HG03280 (cell line): Measurements from ENCODE around the gene TMEM101.
"Not testable (repeated sequence)": the region's sequence is repeated elsewhere in the genome, so short reads cannot be mapped to it uniquely, and the experiment has no call there.

ENCODE experiments used
- ATAC-seq: cut with Tn5 transposase; IDR thresholded peaks from one replicate; pipeline ENCODE4 v1.9.1; 2021; ENCODE audit warnings: mild to moderate bottlenecking, moderate library complexity; ENCODE audit not compliant: unreplicated experiment

Gene TMEM101

DNA sequence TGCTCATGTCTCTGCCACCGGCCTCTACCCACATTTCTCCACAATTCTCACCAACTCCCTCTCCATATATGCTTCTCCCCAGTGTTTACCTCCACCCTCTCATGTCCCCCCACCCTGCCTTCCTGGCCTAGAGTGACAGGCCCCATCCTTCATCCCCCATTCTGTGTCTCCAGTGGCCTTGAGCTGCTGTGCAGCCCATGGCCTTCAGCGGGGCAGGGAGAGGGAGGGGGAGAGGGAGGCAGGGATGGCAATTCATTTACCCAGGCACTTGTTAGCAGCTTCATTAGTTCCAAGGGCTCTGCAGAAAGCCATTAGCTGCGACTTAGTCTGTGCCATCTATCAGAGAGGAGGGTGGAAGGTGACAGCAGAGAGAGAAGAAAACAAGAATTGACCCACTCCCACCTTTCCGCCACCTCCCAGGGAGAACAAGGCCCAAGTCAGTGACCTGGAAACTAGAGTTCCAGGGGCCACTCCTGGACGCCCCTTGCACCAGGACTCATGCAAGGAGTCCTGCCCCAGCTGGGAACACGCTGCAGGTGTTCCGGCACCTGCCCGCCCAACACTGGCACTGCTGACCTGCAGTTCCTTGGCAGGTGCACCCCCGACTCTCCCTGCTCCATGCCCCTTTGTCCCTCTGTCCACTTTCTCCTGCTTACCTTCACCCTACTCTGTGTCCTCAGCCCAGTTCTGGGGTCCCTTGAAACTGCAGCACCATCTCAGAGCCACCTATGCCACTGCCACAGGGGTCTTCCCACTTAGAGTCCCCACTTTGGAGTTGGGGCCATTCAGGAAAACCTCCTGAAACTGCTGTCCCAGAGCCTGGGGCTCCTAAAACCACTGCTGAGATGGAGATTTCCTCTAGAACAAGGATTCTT lies 37.6 kb downstream of the TMEM101 start:
- ATAC-seq, result no peak

DNA sequence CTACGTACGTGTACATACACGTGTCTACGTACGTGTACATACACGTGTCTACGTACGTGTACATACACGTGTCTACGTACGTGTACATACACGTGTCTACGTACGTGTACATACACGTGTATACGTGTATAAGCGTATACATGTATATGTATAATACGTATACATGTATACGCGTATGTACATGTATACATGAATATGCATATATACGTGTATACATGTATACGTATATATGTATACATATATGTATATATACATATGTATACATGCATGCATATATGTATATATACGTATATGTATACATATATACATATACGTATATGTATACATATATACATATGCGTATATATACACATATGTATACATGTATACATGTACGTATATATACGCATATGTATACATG lies 38.9 kb downstream of the TMEM101 start:
- no peak for ATAC-seq

DNA sequence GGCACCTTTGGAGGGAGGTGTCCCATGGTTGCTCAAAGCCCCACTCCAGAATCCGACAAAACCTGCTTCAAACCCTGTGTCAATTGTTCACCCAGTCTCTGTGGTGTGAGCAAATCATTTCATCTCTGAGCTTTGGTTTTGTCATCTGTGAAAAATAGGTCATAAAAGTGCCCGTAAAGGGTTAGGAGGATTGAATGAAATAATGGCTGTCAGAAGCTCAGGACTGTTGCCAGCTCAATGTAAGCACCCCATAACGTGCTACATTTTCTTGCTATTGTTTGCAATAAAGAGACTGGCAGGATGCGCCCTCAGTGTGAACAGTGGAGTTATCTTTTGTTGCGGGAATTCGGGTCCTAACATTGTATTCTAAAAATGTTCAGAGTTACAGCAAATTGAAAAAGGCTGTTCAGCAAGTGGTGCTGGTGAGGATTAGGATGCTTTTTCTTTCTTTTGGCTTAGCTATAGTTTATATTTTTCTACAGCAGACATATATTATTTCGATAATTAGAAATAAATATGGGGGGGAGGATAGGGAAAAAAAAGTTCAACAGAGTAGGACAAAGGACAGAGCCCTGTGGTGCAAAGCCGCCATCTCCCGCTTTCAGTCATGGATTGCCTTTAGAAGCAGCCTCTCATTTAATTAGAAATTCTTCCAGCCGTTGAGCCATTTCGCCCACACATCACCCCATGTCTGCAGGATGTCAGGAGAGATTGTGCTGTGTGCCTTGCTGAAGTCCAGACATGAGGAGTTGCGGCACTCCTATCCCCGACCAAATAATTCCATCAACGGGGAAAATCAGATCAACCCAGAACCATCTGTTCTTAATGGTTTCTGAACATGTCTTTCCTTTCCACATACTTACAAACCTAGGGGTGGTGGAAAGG lies 40.1 kb downstream of the TMEM101 start:
- no peak for ATAC-seq

DNA sequence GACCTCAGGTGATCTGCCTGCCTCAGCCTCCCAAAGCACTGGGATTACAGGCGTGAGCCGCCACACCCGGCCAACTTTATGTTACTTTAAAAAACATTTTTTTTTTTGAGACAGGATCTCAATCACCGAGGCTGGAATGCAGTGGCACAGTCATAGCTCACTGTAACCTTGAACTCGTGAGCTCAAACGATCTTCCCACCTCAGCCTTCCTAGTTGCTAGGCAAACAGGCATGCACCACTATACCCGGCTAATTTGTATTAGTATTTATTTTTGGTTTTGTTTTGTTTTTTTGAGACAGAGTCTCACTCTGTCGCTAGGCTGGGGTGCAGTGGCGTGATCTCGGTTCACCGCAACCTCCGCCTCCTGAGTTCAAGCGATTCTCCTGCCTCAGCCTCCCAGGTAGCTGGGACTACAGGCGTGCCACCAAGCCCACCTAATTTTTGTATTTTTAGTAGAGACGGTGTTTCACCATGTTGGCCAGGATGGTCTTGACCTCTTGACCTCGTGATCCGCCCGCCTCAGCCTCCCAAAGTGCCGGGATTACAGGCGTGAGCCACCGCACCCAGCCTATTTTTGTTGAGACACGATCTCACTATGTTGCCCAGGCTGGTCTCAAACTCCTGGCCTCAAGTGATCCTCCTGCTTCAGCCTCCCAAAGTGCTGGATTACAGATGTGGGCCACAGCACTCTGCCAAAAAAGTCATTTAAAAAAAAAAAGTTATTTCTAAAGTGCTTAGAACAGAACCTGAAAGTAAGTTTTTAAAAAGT lies 42.1 kb downstream of the TMEM101 start:
- ATAC-seq, result not testable (repeated sequence)

DNA sequence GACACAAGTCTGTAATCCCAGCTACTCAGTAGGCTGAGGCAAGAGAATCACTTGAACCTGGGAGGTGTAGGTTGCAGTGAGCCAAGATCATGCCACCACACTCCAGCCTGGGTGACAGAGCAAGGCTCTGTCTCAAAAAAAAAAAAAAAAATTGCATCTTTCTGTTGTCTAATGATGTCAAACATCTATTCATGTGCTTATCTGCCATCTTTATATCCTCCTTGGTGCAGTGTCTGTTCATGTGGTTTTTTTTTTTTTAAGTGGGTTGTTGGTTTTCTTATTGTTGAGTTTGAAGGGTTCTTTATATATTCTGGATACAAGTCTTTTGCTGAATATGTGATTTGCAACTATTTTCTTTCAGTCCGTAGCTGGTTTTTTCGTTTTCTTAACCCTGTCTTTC lies 43.3 kb downstream of the TMEM101 start:
- ATAC-seq, result not testable (repeated sequence)

DNA sequence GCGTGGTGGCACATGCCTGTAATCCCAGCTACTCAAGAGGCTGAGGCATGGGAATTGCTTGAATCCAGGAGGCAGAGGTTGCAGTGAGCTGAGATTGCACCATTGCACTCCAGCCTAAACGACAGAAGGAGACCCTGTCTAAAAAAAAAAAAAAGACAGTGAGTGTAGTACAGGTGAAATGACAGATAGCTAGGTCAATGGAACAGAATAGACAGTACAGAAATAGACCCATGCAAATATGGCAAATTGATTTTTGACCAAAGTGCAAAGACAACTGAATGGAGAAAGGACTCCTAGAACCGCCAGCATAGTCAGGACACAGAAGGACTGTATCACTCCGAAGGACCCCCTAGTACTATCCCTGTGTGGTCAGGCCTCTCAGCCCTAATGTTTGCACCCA lies 44.4 kb downstream of the TMEM101 start:
- no peak for ATAC-seq

DNA sequence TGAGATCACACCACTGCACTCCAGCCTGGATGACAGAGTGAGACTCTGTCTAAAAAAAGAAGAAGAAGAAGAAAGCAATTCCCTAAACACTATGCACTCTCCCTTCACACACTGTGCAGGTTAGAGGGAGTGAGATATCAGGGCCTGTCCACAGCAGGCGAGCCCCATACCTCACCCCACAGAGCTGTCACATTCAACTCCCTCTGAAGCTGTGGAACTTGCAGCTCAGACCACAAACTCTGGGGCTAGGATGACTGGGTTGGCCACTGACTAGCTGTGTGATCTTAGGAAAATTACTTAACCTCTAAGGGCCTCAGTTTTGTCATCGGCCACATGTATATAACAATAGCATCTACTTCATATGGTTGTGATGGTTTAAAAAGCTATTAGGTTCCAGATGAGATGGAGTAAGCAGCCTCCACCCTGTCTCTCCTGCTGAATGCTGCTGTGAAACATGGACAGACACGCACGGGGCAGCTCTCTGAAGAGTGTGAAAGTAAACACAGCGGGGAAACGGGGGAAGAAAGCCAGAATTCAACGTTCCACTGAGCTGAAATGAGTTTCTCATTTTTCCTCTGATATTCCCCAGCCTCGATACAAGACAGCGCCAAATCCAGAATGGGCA lies 47.4 kb downstream of the TMEM101 start:
- no peak for ATAC-seq

DNA sequence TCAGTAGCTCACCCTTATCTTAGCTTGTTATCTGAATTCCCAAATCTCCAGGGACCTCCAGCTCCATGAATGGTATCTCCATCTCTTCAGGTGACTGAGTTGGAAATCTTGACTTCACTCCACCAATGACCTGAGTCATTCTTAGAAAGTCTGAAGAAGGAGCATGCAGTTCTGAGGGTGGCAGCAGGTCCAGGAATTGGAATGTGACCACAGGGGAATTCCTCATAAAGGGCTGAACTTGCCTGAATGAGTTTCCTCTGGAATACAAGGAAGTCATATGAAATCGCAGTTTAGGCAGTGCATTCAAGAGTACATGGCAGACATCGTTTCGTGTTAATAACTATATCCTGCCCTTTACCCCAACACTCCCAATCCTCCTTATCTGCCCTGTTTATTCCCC lies 48.5 kb downstream of the TMEM101 start:
- ATAC-seq, result no peak

DNA sequence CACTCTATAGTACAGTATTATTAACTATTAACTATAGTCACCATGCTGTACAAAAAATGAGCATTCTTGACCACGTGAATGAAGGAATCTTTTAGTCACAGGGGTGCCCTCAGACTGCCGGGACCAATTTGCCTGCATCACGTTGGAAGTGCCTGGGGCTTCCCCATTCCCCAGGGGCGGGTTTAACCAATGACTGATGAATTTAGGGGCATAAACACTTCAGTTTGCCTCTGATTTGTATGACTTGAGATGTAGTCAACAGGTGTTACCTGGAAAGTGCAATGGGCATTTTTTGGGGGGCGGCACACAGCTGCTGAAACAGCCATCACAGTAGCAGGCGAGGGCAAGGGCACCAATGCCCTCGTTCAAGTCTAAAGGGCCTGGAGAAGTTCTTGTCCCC lies 52.3 kb downstream of the TMEM101 start:
- ATAC-seq, result no peak

DNA sequence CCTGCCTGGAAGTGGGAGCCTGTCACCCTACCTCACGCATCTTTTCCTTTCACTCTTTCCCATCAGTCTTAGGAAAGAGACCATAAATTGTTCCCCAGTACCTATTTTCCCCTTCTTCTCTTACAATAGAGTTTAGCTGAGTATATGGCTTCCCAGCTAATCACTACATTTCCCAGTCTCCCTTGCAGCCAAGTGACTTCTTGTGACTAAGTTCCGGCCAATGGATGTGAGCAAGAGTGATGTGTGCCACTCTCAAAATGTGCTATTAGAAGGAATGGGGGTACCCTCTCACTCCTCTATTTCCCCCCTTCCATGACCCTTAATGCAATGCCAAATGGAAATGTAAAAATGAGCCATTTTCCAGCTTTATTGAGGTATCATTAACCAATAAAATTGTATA lies 52.8 kb downstream of the TMEM101 start:
- ATAC-seq, result no peak

DNA sequence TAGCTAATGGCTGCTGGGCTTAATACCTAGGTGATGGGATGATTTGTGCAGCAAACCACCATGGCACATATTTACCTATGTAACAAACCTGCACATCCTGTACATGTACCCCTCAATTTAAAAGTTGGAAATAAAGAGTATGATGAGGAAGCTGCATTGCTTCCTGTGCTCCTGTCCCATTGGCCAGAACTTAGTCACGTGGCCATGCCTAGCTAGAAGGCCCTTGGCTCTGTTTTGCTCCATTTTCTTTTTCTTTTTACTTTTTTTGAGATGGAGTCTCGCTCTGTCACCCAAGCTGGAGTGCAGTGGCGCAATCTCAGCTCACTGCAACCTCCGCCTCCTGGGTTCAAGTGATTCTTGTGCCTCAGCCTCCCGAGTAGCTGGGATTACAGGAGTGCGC lies 53.5 kb downstream of the TMEM101 start:
- not testable (repeated sequence) for ATAC-seq
